ENCODE data around the gene TEKT4. TPM values are rescaled to one million over a fixed set of nuclear protein-coding genes. Genes with fewer than 3 reads are reported as not detected.
"Not testable (repeated sequence)": the region's sequence is repeated elsewhere in the genome, so short reads cannot be mapped to it uniquely, and the experiment has no call there.

TEKT4 gene
- total RNA-seq, 1 donor from 2014 or later = not detected

GRCh38 chr2:94877129-94877528 lies 5.9 kb downstream of the TEKT4 start:
- Mint-ChIP-seq H3K27ac (no peak overlapping the region), H3K27me3 (ENCODE audit: insufficient read depth, low read depth) (peaks cover 15% of the 10 kb centered on the region), H3K36me3 (no peaks in the 10 kb centered on the region), H3K4me1 (peaks cover 3% of the 10 kb centered on the region), H3K4me3 (no peak overlapping the region), H3K9me3 (no peaks in the 10 kb centered on the region)
- Histone ChIP-seq H3F3A (ENCODE audit: low read depth) (no peaks in the 10 kb centered on the region), H4K20me1 (ENCODE audit: low read depth) (no peaks in the 10 kb centered on the region), H3K4me1 (no peaks in the 10 kb centered on the region), H3K27ac (no peak overlapping the region), H3K27me3 (no peaks in the 10 kb centered on the region), H3K79me2 (ENCODE audit: low read depth) (no peaks in the 10 kb centered on the region), H3K9ac (no peak overlapping the region), H3K4me2 (no peak overlapping the region), H3K9me3 (ENCODE audit: low read depth) (no peaks in the 10 kb centered on the region), H3K4me3 (no peak overlapping the region), H3K36me3 (no peaks in the 10 kb centered on the region), H2AFZ (replicated peaks) (no peak overlapping the region)
- DNase-seq (ENCODE audit: low spot score) = no peak
- TF ChIP-seq EZH2 (IDR thresholded peaks at IDR 0.05) (no peak), CTCF (IDR thresholded peaks at IDR 0.05) (no peak), EZH2phosphoT487 (IDR thresholded peaks at IDR 0.05) (no peak)

GRCh38 chr2:94878575-94878974 lies 7.3 kb downstream of the TEKT4 start:
- H3K27me3 ChIP-seq; H3K4me2 ChIP-seq; H3K27ac ChIP-seq; H3K79me2 ChIP-seq (ENCODE audit: low read depth); DNase-seq (ENCODE audit: low spot score); H3F3A ChIP-seq (ENCODE audit: low read depth); H3K4me3 Mint-ChIP-seq; H3K9me3 ChIP-seq (ENCODE audit: low read depth); H4K20me1 ChIP-seq (ENCODE audit: low read depth); H3K9me3 Mint-ChIP-seq; H3K4me1 ChIP-seq; H2AFZ ChIP-seq (replicated peaks); H3K27ac Mint-ChIP-seq; H3K36me3 ChIP-seq; H3K36me3 Mint-ChIP-seq; H3K9ac ChIP-seq; H3K27me3 Mint-ChIP-seq (ENCODE audit: insufficient read depth, low read depth); H3K4me1 Mint-ChIP-seq; H3K4me3 ChIP-seq: not testable (repeated sequence)

GRCh38 chr2:94879314-94879981 lies 8.2 kb downstream of the TEKT4 start:
- no peak overlapping the region for H3K4me2 ChIP-seq
- H3K4me3 ChIP-seq = no peak overlapping the region
- Mint-ChIP-seq H3K36me3 (no peaks in the 10 kb centered on the region), H3K4me3 (no peak overlapping the region), H3K4me1 (no peaks in the 10 kb centered on the region), H3K27me3 (ENCODE audit: insufficient read depth, low read depth) (peaks cover 9% of the 10 kb centered on the region), H3K9me3 (no peaks in the 10 kb centered on the region), H3K27ac (no peak overlapping the region)
- DNase-seq (ENCODE audit: low spot score) = no peak
- H3K4me1 ChIP-seq = no peaks in the 10 kb centered on the region
- no peaks in the 10 kb centered on the region for H3F3A ChIP-seq (ENCODE audit: low read depth)
- no peaks in the 10 kb centered on the region for H3K79me2 ChIP-seq (ENCODE audit: low read depth)
- peaks cover 6% of the 10 kb centered on the region for H3K9me3 ChIP-seq (ENCODE audit: low read depth)
- H2AFZ ChIP-seq (replicated peaks) = no peak overlapping the region
- no peak overlapping the region for H3K27ac ChIP-seq
- TF ChIP-seq EZH2phosphoT487 (IDR thresholded peaks at IDR 0.05) (no peak), EZH2 (IDR thresholded peaks at IDR 0.05) (no peak), CTCF (IDR thresholded peaks at IDR 0.05) (no peak)
- no peak overlapping the region for H3K9ac ChIP-seq
- no peaks in the 10 kb centered on the region for H3K27me3 ChIP-seq
- no peaks in the 10 kb centered on the region for H4K20me1 ChIP-seq (ENCODE audit: low read depth)
- H3K36me3 ChIP-seq = no peaks in the 10 kb centered on the region

DNA sequence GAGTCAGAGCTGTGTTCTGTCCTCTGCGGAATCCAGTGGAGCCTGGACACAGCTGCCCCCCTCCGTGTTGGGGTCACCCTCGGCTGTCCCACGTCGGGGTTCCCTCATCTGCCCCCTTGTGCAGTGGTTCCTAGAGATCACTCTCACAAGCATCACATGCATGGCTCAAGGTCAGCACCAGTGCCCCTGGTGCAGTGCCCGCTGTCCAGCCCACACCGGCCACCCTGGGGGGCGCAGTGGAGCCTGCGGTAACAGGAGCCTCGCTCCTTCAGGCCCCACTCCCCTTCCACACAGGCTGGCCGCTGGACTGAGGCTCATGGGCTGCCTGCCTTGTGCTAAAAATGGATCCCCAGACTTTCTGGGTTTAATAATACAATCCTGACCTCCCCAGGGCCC lies 8.8 kb downstream of the TEKT4 start:
- H3K27ac Mint-ChIP-seq = no peak overlapping the region
- Histone ChIP-seq H3K27me3 (no peaks in the 10 kb centered on the region), H3K36me3 (no peaks in the 10 kb centered on the region), H3K4me2 (no peak overlapping the region), H3F3A (ENCODE audit: low read depth) (no peaks in the 10 kb centered on the region), H3K27ac (no peak overlapping the region), H4K20me1 (ENCODE audit: low read depth) (no peaks in the 10 kb centered on the region), H3K4me1 (no peaks in the 10 kb centered on the region), H3K9me3 (ENCODE audit: low read depth) (peaks cover 10% of the 10 kb centered on the region), H3K9ac (no peak overlapping the region), H3K79me2 (ENCODE audit: low read depth) (no peaks in the 10 kb centered on the region), H2AFZ (replicated peaks) (no peak overlapping the region), H3K4me3 (no peak overlapping the region)
- TF ChIP-seq EZH2phosphoT487 (IDR thresholded peaks at IDR 0.05) (no peak), CTCF (IDR thresholded peaks at IDR 0.05) (no peak), EZH2 (IDR thresholded peaks at IDR 0.05) (no peak)
- no peaks in the 10 kb centered on the region for H3K9me3 Mint-ChIP-seq
- H3K27me3 Mint-ChIP-seq (ENCODE audit: insufficient read depth, low read depth) = peaks cover 9% of the 10 kb centered on the region
- no peaks in the 10 kb centered on the region for H3K4me1 Mint-ChIP-seq
- H3K36me3 Mint-ChIP-seq = no peaks in the 10 kb centered on the region
- H3K4me3 Mint-ChIP-seq = no peak overlapping the region
- no peak for DNase-seq (ENCODE audit: low spot score)

All from neural progenitor cell (in vitro differentiated cells).